ENCODE measurements around the gene UBXN7.

GRCh38 chr3:196408565-196409300 is 23.5 kb downstream of the UBXN7 start:
- no peak for TF ChIP-seq CSRNP3 (CRISPR knock-in tag; IDR thresholded peaks at IDR 0.05)
- no peak for TF ChIP-seq SNAI2 (CRISPR knock-in tag; IDR thresholded peaks at IDR 0.05)
- TF ChIP-seq ZNF70 (CRISPR knock-in tag; IDR thresholded peaks at IDR 0.05), result no peak
- TF ChIP-seq PATZ1 (CRISPR knock-in tag; IDR thresholded peaks at IDR 0.05; ENCODE audit: borderline replicate concordance), result no peak
- no peak for TF ChIP-seq ZNF565 (CRISPR knock-in tag; conservative IDR thresholded peaks at IDR 0.05; ENCODE audit: low read depth)

All from SK-N-SH treated with all-trans-retinoic acid at 6 μM for 48 hours (cell line).